22Rv1 (cell line): Measurements from ENCODE around the gene MSH2.

Experiments used
- H3K27ac ChIP-seq: fragments of 450-650 bp; 2 replicates; pipeline ENCODE4 v1.5.1; 2017
- ZFX ChIP-seq: fragments of 450-650 bp; IDR thresholded peaks from 2 replicates; pipeline ENCODE4 v1.6.1; 2017; ENCODE audit warnings: antibody characterized with exemption, borderline replicate concordance
- TF ChIP-seq, protein P1 (sequence below): fragments of 450-650 bp; IDR thresholded peaks from 2 replicates; pipeline ENCODE4 v1.5.1; 2017; ENCODE audit warnings: mild to moderate bottlenecking

MSH2 gene

DNA sequence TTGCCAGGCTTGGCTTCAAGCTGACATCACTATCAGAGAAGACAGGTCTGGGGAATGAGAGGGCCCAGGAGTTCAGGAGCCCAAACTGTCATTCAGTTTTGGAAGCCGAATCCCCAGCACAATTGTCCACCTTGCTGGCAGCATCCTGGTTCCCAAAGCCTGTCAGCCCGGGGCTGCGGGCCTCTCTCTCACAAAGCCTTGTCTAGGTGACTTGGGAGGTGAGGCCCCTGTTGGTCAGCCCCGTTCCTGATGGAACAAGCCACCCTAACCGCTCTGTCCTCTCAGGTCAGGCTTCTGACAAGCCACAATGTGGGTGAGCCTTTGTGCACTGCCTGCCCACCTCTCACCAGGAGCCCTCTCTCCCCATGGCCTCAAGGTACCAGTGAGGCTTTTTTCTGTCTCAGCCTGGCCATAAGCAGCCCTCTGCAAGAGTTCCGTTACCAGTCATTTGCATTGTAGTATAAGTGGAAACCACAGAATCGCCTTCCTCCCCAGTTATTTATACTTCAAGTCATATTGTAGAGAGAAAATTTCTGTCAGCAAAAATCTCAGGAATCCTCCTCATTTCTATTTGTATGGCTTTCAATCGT, 100.6 kb downstream of the MSH2 start:
- no peak for TF ChIP-seq ZFX
- TF ChIP-seq, protein P1, sequence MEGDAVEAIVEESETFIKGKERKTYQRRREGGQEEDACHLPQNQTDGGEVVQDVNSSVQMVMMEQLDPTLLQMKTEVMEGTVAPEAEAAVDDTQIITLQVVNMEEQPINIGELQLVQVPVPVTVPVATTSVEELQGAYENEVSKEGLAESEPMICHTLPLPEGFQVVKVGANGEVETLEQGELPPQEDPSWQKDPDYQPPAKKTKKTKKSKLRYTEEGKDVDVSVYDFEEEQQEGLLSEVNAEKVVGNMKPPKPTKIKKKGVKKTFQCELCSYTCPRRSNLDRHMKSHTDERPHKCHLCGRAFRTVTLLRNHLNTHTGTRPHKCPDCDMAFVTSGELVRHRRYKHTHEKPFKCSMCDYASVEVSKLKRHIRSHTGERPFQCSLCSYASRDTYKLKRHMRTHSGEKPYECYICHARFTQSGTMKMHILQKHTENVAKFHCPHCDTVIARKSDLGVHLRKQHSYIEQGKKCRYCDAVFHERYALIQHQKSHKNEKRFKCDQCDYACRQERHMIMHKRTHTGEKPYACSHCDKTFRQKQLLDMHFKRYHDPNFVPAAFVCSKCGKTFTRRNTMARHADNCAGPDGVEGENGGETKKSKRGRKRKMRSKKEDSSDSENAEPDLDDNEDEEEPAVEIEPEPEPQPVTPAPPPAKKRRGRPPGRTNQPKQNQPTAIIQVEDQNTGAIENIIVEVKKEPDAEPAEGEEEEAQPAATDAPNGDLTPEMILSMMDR: no peak
- no peak overlapping the region for H3K27ac ChIP-seq

DNA sequence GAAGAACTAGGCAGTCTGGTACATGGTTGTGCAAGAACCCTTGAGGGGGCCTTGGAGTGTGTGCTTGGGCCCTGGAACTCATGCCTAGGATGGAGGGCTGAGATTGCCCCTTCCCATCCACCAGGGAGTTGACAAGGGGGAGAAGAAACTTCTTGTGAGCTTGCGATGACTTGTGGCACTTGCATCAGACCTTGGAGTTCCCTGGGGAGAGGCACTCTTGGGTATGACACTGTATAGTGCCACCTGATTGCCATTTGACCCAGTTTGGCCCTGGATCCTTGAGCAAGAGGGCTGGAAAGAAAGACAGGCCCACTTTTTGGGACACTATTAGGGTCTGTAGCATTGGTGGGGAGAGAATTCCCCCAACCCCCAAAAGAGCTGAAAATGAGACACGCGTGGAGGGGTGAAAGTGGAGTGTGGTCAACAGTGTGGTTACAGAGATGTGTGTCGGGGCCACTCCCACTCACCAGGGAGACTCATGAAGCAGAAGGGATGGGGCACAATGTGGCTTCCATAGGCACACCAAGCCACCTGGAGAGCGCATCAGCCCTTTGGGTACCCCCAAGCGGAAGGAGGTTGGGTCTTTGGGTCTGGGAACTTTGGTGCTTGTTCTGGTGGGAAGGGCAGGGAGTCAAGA, 101.3 kb downstream of the MSH2 start:
- TF ChIP-seq, protein P1: no peak
- no peak for TF ChIP-seq ZFX
- H3K27ac ChIP-seq: no peak overlapping the region

DNA sequence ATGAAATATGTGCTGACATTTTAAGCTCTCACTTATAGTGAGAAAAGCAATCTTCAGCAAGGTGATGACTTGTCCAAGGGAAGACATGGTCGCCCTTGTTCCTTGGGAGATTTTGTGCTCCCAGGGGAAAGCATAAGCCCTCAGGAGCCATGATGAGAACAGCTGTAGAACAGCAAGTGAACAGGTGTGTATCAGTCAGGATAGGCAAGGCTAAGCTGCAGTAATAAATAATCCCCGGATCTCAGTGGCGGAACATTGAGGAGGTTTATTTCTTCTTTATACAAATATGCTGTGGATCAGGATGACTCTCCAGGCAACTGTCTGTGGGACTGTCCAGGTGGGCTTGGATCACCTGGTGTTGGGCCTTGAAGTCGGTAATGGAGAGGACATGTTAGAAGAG, 103.1 kb downstream of the MSH2 start:
- no peak for TF ChIP-seq ZFX
- no peak overlapping the region for H3K27ac ChIP-seq

DNA sequence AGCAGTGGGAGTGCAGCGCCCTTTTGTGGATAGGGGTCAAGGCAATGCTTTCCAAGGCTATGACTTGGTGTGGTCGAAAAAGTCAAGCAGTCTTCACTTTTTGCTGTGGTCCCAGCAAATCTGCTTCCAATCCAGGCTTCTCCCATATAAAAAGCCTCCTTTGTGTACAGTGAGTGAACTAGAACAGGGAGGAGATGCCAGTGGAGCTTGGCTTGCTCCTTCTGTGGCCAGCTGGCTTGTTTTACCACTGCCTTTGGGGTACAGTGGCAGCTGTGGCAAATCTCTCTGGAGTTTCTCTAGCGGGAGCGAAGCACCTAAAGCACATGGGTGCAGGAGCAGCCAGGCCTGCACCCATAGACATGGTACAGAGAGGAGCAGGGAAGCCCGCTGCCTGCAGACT, 103.5 kb downstream of the MSH2 start:
- TF ChIP-seq, protein P1: no peak
- no peak for TF ChIP-seq ZFX

DNA sequence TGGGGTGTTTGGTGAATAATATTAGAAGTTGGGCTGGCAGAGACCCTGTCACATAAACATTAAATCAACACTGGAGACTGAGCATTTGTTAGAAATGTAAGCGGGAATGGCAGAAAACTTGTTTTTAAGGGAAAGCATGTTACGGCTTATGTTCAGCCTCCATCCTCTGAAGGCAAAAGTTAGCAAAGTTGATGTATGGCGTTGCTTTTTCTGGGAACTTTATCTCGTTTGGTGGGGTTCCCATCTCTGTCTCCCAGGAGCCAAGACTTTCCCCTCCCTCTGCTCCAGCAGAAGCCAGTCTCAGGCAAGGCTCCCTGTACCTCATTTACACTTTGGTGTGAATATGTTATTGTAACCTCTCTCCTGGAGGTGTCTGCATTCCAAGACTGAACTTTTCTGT, 105.1 kb downstream of the MSH2 start:
- TF ChIP-seq, protein P1: no peak
- TF ChIP-seq ZFX: no peak
- no peak overlapping the region for H3K27ac ChIP-seq

More for the DNA sequence above, 103.5 kb downstream of the MSH2 start:
- H3K27ac ChIP-seq: no peak overlapping the region

DNA sequence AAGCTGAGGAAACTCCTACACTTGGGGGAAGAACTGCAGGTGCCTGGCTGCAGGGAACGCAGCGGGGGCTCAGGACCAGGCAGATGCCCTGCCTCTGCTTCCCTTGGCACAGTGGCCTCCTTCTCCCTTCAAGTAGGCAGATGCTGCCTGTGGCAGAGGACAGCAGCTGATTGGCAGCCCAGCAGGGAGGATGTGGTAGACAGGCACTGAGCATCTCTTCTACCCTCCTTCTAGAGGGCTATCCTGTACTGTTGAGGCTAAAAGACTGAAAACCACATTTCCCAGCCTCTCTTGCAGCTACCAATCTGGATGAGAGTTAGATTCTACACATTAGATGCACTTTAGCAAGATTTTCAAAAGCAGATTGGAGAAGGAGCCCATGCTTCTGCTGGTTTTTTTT, 105.7 kb downstream of the MSH2 start:
- TF ChIP-seq, protein P1: no peak
- no peak for TF ChIP-seq ZFX
- H3K27ac ChIP-seq: no peak overlapping the region

DNA sequence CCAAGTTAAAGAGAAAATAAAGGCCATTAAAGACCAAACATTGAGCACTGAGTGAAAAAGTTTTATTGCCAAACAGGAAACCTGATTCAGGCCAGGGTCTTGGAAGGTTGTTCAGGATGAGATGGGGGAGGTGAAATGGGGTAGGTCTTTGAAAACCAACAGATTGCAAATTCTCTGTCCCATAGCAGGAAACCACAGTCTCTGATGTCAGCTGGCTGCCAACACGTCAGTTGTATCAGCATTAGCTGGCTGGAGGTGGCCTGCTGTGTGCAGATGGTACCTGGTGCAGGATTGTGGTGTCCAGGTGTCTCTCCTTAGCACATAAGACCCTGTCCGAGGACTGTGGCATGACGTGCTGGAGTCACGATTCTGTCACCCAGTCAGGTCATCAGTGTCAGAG, 106.3 kb downstream of the MSH2 start:
- no peak overlapping the region for H3K27ac ChIP-seq
- TF ChIP-seq, protein P1: no peak
- no peak for TF ChIP-seq ZFX
